Measurements from ENCODE around the gene AURKAIP1. TPM values are rescaled to one million over a fixed set of nuclear protein-coding genes. Genes with fewer than 3 reads are reported as not detected.

Gene AURKAIP1
- polyA plus RNA-seq, 3 donors = 52.0 to 89.3 (median 86.3) TPM

DNA sequence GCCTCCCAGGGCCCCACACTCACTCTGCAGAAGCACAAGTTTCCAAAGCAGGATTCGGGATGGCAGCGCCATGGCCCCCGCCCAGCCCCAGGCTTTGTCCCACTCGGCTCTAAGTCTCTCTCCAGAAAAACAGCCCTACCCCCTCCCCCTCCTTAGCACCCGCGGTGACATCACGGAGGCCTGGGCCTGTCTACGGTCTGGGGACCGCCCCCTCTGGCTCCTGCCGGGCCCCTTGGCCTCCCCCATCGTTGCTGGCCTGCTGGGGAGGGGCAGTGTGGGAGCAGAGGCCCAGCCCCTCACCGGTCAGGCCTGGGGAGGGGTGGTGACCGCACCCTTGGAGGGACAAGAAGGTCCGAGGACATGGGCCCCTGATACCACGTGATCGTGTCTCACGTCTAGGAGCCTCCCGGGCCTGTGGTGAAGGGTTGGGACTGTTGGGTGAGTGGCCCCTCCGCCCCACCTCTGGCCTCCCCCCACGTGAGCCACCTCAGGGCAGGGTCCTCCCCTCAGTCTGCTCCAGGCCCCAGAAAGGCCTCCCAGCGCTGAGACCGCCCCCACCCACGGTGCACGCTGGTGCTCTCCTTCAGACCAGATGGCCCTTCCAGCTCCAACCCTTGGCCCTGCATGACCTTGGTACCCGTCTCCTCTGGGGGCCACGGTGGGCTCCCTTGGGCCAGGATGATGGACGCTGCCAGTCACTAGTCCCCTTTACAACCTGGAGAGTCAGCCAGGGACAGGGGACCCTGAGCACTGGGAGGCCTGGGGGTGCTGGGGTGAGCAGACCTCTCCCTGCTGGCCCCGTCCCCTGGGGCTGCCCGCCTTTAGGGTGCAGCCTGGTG lies 16.4 kb downstream of the AURKAIP1 start, which contains the start of gene MXRA8:
Gene MXRA8 (minus strand): TSS at position 123 of the 839 bp plus-strand sequence. CDS start 51 bp downstream, at position 72.
- DNase-seq (ENCODE audit: extremely low read depth in 1 of 11, low read depth in 9 of 11, low spot score in 4 of 11) = peak in 5 of 11 donors; percentile 57 to 80 (median 61)

DNA sequence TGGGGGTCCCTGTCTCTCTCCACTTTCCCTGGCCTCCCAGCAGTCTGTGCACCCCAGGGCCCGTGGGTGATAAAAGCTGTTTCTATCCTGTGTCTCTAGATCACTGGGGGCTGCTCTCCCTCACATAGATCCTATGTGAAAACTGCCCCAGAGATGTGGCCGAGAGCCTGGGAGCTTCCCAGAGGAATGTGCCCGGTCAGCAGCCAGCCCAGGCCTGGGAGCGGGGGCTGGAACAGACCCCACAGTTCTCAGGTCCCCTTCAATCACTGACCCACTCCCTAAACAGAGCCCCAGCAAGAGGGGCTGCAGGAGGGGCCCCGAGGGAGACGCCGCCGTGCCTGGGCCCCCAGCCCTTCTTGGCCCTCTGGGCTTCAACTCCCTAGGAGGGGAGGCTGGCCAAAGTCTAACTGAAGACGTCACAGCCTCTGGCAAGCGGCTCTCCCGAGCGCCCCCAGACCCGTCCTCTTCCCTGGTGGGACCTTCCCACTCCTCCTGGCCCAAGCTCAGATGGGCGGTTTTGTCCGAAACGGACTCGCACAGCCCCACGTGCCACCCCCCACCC lies 17.1 kb downstream of the AURKAIP1 start:
- DNase-seq (ENCODE audit: extremely low read depth in 1 of 11, low read depth in 9 of 11, low spot score in 4 of 11) = no peak

- DNase-seq (ENCODE audit: extremely low read depth in 1 of 11, low read depth in 9 of 11, low spot score in 4 of 11) = no peak
Measured at GRCh38 chr1:1356796-1357401, 18.1 kb downstream of the AURKAIP1 start.

DNA sequence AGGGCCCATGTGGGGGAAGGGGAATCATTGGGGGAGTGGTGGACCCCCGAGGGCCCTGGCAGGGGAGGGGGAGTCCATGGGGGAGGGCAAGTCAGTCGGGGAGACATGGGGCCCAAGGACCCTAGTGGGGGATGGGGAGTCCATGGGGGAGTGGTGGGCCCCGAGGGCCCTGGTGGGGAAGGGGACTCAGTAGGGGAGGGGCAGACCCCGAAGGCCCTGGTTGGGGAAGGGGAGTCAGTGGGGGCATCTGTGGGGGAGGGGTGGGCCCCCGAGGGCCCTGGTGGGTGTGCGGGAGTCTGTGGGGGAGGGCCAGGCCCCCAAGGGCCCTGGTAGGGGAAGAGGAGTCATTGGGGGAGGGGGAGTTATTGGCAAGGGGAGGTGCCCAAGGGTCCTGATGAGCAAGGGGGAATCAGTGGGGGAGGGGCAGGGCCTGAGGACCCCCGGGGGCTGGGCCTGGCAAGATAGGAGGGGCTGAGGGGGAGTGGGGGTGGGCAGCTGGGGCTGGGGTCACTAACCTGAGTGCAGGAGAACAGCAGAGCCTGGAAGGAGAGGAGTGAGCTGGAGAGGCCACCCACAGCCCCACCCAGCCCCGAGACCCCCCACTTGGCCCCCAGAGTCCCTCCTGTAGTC lies 18.7 kb downstream of the AURKAIP1 start:
- no peak for DNase-seq (ENCODE audit: extremely low read depth in 1 of 11, low read depth in 9 of 11, low spot score in 4 of 11)

DNA sequence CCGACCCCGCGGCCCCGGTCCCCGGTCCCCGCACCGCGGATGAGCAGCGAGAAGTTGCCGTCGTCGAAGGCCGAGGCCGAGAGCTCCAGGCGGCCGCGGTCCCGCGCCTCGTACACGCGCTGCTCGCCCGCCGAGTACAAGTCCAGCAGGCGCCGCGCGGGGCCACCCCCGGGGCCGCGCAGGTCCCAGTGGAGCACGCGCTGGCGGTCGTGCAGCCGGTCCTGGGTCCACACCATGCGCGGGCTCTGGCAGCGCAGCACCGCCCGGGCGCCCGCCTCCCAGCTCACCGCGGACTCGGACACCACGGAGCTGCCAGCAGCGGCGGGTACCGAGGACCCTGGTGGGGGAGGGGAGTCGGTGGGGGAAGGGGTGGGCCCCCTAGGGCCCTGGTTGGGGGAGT lies 19.6 kb downstream of the AURKAIP1 start:
- DNase-seq (ENCODE audit: extremely low read depth in 1 of 11, low read depth in 9 of 11, low spot score in 4 of 11) = peak in 1 of 11 donors; percentile 51

DNA sequence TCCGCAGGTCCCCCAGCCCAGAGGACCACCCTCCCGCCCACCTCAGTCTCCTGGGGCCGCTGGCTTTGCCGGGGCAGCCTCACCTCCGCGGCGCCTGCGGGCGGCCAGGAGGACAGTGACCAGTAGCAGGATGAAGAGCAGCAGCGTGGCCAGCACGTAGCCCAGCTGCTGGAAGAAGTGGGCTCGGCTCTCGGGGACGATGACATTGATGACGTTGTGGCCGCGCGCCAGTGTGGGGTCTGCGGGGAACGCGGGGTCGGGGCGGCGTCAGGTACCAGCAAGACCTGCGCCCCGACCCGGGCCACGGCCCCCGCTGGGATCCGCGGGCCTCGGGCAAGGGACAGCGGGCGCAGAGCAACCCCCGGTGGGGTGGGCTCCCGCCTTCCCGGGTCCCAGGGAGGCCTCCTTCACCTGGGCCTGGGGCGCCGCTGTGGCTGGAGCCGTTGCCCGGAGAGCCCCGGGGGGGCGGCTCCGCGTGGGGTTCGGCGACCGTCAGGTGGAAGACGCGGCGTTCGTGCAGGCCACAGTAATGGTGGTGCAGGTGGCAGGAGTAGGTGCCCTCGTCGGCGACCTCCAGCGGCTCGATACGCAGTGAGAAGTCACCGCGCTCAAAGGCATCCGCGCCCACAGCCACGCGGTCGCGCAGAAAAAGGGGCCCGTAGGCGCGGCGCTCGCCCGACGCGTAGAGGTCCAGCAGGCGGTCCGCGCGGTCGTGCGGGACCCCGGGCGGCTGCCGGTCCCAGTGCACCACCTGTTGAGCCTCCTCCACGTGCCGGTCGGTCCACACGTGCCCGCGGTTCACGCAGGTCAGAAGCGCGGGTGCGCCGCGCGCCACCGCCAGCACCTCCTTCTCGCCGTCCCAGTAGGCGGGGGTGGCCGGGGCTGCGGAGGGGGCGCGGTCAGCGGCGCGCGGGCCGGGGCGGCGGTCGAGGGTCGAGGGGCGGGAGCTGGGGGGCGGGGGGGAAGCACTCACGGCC lies 20.4 kb downstream of the AURKAIP1 start:
- DNase-seq (ENCODE audit: extremely low read depth in 1 of 11, low read depth in 9 of 11, low spot score in 4 of 11) = no peak

DNA sequence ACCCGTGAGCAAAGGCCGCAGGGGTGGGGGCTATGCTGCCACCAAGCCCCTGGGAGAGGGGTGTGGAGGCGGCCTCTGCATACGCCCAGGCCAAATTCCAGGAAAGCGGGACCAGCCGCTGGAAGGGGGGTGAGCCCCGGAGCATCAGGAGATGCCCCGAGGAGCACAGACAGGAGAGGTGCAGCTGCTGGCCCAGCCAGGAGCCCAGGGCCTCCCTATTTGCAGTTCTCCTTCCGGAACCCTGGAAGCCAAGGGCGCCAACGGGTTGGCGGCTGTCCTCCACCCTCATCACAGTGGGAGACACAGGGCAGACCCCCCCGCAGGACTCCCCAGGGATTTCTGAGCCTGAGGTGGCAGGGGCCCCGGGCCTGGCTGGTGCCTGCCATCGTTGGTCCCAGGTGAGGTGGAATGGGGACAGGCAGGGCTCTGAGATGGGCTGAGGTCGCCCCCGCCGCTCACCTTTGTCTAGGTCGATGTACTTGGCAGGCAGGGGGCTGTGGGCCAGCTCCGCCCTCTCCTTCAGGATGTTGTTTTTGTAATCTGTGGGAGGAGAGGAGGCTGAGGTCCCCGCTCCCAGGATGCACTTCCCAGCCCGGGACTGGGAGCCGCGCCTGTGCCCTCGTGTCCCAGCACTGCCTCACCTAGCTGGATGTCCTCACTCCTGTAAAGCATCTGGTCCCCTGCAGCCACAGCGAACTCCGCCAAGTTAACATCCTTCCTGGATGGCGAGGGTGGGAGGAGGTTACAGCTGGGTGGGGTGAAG lies 21.4 kb downstream of the AURKAIP1 start:
- DNase-seq (ENCODE audit: extremely low read depth in 1 of 11, low read depth in 9 of 11, low spot score in 4 of 11) = no peak

GRCh38 chr1:1352786-1353388 lies 22.1 kb downstream of the AURKAIP1 start:
- DNase-seq (ENCODE audit: extremely low read depth in 1 of 11, low read depth in 9 of 11, low spot score in 4 of 11) = no peak

GRCh38 chr1:1351511-1352427 lies 23.2 kb downstream of the AURKAIP1 start:
- DNase-seq (ENCODE audit: extremely low read depth in 1 of 11, low read depth in 9 of 11, low spot score in 4 of 11) = no peak

GRCh38 chr1:1349256-1350012 lies 25.6 kb downstream of the AURKAIP1 start, which contains the start of gene DVL1:
Gene DVL1, minus strand, starts transcription at chr1:1349418. Its CDS starts 353 bp downstream, at chr1:1349065.
- DNase-seq (ENCODE audit: extremely low read depth in 1 of 11, low read depth in 9 of 11, low spot score in 4 of 11) = peak in 4 of 11 donors; percentile 61 to 71 (median 68)

DNA sequence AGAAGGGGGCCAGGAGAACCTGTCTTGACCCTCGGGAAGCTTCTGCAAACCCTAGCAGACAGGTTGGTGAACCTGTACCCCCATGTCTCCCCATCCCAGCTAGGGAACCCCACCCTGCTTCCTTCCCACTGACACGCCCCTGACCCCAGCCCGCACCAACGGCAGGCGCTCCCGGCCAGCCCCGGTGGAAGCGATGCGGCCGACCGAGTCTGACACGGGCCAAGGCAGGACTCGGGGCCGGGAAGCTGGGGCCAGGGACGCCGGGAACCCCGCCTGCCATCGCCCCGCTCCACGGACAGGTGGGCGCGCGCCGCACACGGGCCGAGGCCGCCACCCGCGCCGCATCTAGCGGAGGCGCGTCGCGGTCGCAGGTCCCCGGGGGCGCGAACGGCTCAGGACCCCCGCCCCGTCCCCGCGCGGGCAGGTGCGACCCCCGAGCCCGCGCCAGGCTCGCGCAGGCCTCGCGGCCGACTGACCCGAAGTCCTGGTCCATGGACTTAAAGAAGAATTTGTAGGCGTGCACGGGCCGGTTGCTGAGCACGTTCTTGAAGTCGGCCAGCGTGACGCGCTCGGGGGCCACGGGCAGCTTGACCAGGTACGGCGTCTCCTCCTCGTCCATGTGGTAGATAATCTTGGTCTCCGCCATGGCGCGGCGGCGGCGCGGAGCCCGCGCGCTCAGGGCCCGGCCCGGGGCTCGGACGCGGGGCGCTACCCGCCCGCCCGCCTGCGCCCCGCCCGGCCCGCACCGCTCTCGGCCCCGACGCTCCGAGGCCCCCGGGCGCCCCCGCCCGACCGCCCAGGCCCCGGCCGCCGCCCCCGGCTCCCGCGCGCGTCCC lies 26.4 kb downstream of the AURKAIP1 start:
- no peak for DNase-seq (ENCODE audit: extremely low read depth in 1 of 11, low read depth in 9 of 11, low spot score in 4 of 11)

GRCh38 chr1:1347663-1348419 lies 27.2 kb downstream of the AURKAIP1 start:
- no peak for DNase-seq (ENCODE audit: extremely low read depth in 1 of 11, low read depth in 9 of 11, low spot score in 4 of 11)

GRCh38 chr1:1347026-1347595 lies 27.9 kb downstream of the AURKAIP1 start:
- no peak for DNase-seq (ENCODE audit: extremely low read depth in 1 of 11, low read depth in 9 of 11, low spot score in 4 of 11)

DNA sequence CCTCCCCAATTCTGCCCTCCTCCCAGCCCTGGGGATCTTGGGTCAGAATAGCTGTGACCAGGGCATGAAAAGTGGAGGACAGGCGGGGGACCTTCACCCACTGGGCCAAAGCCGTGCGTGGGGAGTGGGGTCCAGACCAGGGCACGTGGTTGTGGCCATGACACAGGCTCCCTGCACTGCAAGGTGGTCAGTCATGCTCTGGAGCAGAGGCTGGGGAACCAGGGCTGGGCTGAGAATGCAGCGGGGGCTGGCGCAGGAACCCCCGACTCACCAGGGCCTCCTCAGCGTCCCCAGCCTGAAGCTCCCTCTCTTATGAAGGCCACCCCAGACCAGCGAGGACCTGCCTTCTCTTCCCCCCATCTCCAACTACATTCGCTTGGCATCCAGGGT lies 28.5 kb downstream of the AURKAIP1 start:
- DNase-seq (ENCODE audit: extremely low read depth in 1 of 11, low read depth in 9 of 11, low spot score in 4 of 11) = no peak

Measured in renal cortex interstitium (tissue), 11 donors.